Measurements from ENCODE around the gene GOSR1. TPM values are rescaled to one million over a fixed set of nuclear protein-coding genes. Genes with fewer than 3 reads are reported as not detected.

GOSR1 gene
- total RNA-seq, 1 donor from 2014 or later, result 64.3 TPM

GRCh38 chr17:30483159-30483558 is 6.0 kb downstream of the GOSR1 start:
- H3K4me1 Mint-ChIP-seq, result peaks cover 6% of the 10 kb centered on the region
- DNase-seq (ENCODE audit: low spot score in 2 of 2, unreplicated experiment in 2 of 2), result no peak
- H3K27ac Mint-ChIP-seq, result no peak overlapping the region
- H3K4me3 Mint-ChIP-seq, result no peak overlapping the region
- H3K36me3 Mint-ChIP-seq, result peaks cover 37% of the 10 kb centered on the region
- no peaks in the 10 kb centered on the region for H3K9me3 Mint-ChIP-seq
- no peak for TF ChIP-seq CTCF (IDR thresholded peaks at IDR 0.05; ENCODE audit: unreplicated experiment)
- no peaks in the 10 kb centered on the region for H3K27me3 Mint-ChIP-seq (ENCODE audit: low read depth)

GRCh38 chr17:30493780-30494179 is 16.6 kb downstream of the GOSR1 start:
- H3K4me1 Mint-ChIP-seq, result no peaks in the 10 kb centered on the region
- H3K9me3 Mint-ChIP-seq, result no peaks in the 10 kb centered on the region
- H3K27ac Mint-ChIP-seq, result no peak overlapping the region
- H3K36me3 Mint-ChIP-seq, result peaks cover 51% of the 10 kb centered on the region
- no peak for DNase-seq (ENCODE audit: low spot score in 2 of 2, unreplicated experiment in 2 of 2)
- H3K4me3 Mint-ChIP-seq, result no peak overlapping the region
- TF ChIP-seq CTCF (IDR thresholded peaks at IDR 0.05; ENCODE audit: unreplicated experiment), result no peak
- H3K27me3 Mint-ChIP-seq (ENCODE audit: low read depth), result no peaks in the 10 kb centered on the region

GRCh38 chr17:30495586-30495985 is 18.4 kb downstream of the GOSR1 start:
- Mint-ChIP-seq H3K9me3 (no peaks in the 10 kb centered on the region), H3K4me3 (no peak overlapping the region), H3K36me3 (peaks cover 56% of the 10 kb centered on the region), H3K4me1 (no peaks in the 10 kb centered on the region), H3K27ac (no peak overlapping the region), H3K27me3 (ENCODE audit: low read depth) (no peaks in the 10 kb centered on the region)
- DNase-seq (ENCODE audit: low spot score in 2 of 2, unreplicated experiment in 2 of 2), result no peak
- no peak for TF ChIP-seq CTCF (IDR thresholded peaks at IDR 0.05; ENCODE audit: unreplicated experiment)

- no peak overlapping the region for H3K27ac Mint-ChIP-seq
- TF ChIP-seq CTCF (IDR thresholded peaks at IDR 0.05; ENCODE audit: unreplicated experiment), result no peak
- H3K27me3 Mint-ChIP-seq (ENCODE audit: low read depth), result no peaks in the 10 kb centered on the region
- peaks cover 14% of the 10 kb centered on the region for H3K9me3 Mint-ChIP-seq
- no peak for DNase-seq (ENCODE audit: low spot score in 2 of 2, unreplicated experiment in 2 of 2)
- H3K4me3 Mint-ChIP-seq, result no peak overlapping the region
- H3K36me3 Mint-ChIP-seq, result peaks cover 65% of the 10 kb centered on the region
- H3K4me1 Mint-ChIP-seq, result no peaks in the 10 kb centered on the region
Measured at GRCh38 chr17:30503558-30503957, 26.4 kb downstream of the GOSR1 start.

GRCh38 chr17:30505868-30506417 is 28.7 kb downstream of the GOSR1 start:
- no peaks in the 10 kb centered on the region for H3K27me3 Mint-ChIP-seq (ENCODE audit: low read depth)
- H3K27ac Mint-ChIP-seq, result no peak overlapping the region
- no peak overlapping the region for H3K4me3 Mint-ChIP-seq
- H3K4me1 Mint-ChIP-seq, result no peaks in the 10 kb centered on the region
- no peak for TF ChIP-seq CTCF (IDR thresholded peaks at IDR 0.05; ENCODE audit: unreplicated experiment)
- H3K9me3 Mint-ChIP-seq, result peaks cover 14% of the 10 kb centered on the region
- H3K36me3 Mint-ChIP-seq, result peaks cover 50% of the 10 kb centered on the region
- no peak for DNase-seq (ENCODE audit: low spot score in 2 of 2, unreplicated experiment in 2 of 2)

- no peak for DNase-seq (ENCODE audit: low spot score in 2 of 2, unreplicated experiment in 2 of 2)
- Mint-ChIP-seq H3K36me3 (peaks cover 46% of the 10 kb centered on the region), H3K27ac (no peak overlapping the region), H3K4me1 (no peaks in the 10 kb centered on the region), H3K27me3 (ENCODE audit: low read depth) (no peaks in the 10 kb centered on the region), H3K9me3 (peaks cover 11% of the 10 kb centered on the region), H3K4me3 (no peak overlapping the region)
- TF ChIP-seq CTCF (IDR thresholded peaks at IDR 0.05; ENCODE audit: unreplicated experiment), result no peak
Measured at GRCh38 chr17:30506481-30506880, 29.3 kb downstream of the GOSR1 start.

Data from mesothelial cell of epicardium (in vitro differentiated cells).